ENCODE results near the gene KRT77. TPM values are rescaled to one million over a fixed set of nuclear protein-coding genes. Genes with fewer than 3 reads are reported as not detected.

The KRT77 gene
- polyA plus RNA-seq, 1 of the 3 experiments (the other 2 are of a cell fraction) = not detected

DNA sequence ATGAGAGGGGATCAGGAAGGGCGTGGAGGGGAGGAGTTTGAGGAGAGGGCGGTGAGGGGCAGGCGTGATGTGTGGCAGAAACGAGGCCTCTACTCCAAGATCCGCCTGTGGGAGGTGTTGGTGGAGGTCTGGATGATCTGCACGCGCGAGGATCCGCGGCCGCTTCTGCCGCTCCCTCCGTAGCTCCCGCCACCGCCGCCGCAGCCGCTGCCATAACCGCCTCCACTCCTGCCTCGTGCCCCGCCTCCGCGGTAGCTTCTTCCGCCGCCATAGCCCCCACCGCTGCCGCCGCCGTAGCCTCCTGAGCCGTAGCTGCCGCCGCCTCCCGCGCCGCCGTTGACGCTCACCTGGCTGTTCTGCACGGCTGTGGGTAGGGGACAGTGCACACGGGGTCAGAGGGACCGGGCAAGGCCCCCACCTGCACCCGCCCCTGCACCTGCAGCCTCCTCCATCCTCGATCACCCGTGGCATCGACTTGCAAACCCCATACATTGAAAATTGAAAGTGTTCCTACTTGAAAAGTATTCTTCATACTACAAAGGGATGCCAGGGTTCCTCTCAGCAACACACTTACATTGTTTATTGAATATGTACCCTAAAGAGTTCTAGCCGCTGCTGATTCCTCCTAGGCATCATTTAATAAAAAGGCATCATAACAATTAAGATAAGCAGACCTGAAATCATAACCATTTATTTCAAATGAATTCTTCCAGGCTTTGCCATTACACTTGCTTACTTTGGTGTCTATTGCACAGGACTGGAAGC is 12.1 kb downstream of the KRT77 start:
- 13% methylated on average over 34 of the region's 45 CpGs for WGBS (ENCODE audit: low lambda C conversion rate)
- Histone ChIP-seq H3F3A (replicated peaks; ENCODE audit: insufficient read depth) (no peaks in the 10 kb centered on the region), H3K27ac (ENCODE audit: low read depth in 2 of 2, low read length in 1 of 2) (no peak overlapping the region), H3K9me3 (no peaks in the 10 kb centered on the region), H3K36me3 (replicated peaks in 1 of 2; ENCODE audit: control insufficient read depth in 1 of 2, insufficient read depth in 2 of 2, low read length in 1 of 2) (no peaks in the 10 kb centered on the region), H3K4me1 (ENCODE audit: control insufficient read depth in 1 of 2, insufficient read depth in 2 of 2, low read depth in 1 of 2, low read length in 1 of 2) (peaks cover 0 to 13% of the 10 kb centered on the region in 2 experiments; a peak in 1 of 4 replicates), H3K27me3 (ENCODE audit: insufficient read depth) (peaks cover 43% of the 10 kb centered on the region; the same call in 1 of the 2 replicates), H2AFZ (ENCODE audit: low read depth) (no peak overlapping the region), H4K20me1 (ENCODE audit: insufficient read depth) (no peaks in the 10 kb centered on the region), H3K4me3 (ENCODE audit: low read depth in 2 of 2, low read length in 1 of 2) (peak overlapping the region in 1 of 2 experiments; percentile 29; a peak in 2 of 4 replicates), H3K9ac (no peak overlapping the region), H3K79me2 (ENCODE audit: insufficient read depth) (no peaks in the 10 kb centered on the region), H3K9me2 (no peaks in the 10 kb centered on the region), H3K4me2 (peak overlapping the region; percentile 73)
- CTCF ChIA-PET = interaction anchor here (0.7 to 1.2 kb wide), 2 partner anchors 10 to 311 kb away, joined by 4 to 5 read pairs; partner anchors contain the start of gene KRT1
- peak; percentile 70 for DNase-seq
- TF ChIP-seq REST (IDR thresholded peaks at IDR 0.05; ENCODE audit: low read depth, low read length) (no peak), YY1 (IDR thresholded peaks at IDR 0.05; ENCODE audit: low read depth) (no peak), RFX5 (IDR thresholded peaks at IDR 0.05; ENCODE audit: low read length) (no peak), NFIC (IDR thresholded peaks at IDR 0.05; ENCODE audit: borderline replicate concordance) (no peak), JUND (IDR thresholded peaks at IDR 0.05) (no peak), MAX (IDR thresholded peaks at IDR 0.05; ENCODE audit: low read depth) (no peak), ZBTB33 (IDR thresholded peaks at IDR 0.05; ENCODE audit: borderline replicate concordance, low read depth) (no peak), FOXJ3 (CRISPR knock-in tag; IDR thresholded peaks at IDR 0.05) (no peak)
- POLR2A ChIA-PET = no interaction called here

Data from SK-N-SH (cell line).